Activated gamma-delta T cell (primary cell): Measurements from ENCODE around the gene TXNRD1.
"Not testable (repeated sequence)": the region's sequence is repeated elsewhere in the genome, so short reads cannot be mapped to it uniquely, and the experiment has no call there.

ENCODE experiments used
- DNase-seq: peaks from one replicate; lab custom pipeline; 2025; lab: John Stamatoyannopoulos, UW

The TXNRD1 gene

DNA sequence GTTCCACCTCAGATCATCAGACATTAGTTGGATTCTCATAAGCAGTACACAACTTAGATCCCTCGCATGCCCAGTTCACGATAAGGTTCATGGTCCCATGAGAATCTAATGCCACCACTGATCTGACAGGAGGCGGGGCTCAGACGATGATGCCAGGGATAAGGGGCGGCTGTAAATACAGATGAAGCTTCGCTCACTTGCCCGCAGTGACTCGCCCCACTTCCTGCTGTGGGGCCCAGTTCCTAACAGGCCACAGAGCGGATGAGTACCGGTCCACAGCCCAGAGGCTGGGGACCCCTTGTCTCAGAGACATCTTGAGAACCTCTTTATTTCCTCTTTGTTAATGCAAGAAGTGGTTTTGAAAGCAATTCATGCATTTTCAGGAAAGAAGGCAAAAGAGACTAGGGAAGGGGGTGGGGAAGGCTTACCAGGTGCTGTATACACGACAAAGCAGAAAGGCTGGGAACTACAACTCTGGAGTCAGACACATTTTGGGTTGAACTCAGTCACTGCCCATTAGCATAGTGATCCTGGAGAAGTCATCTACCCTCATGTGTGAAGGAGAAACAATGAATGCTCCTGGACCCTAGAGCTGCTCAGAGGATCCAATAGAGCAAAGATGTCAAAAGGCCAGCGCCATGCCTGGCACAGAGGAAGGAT lies 156.6 kb downstream of the TXNRD1 start:
- no peak for DNase-seq

- no peak for DNase-seq
Measured at GRCh38 chr12:104372721-104373335, 157.2 kb downstream of the TXNRD1 start.

DNA sequence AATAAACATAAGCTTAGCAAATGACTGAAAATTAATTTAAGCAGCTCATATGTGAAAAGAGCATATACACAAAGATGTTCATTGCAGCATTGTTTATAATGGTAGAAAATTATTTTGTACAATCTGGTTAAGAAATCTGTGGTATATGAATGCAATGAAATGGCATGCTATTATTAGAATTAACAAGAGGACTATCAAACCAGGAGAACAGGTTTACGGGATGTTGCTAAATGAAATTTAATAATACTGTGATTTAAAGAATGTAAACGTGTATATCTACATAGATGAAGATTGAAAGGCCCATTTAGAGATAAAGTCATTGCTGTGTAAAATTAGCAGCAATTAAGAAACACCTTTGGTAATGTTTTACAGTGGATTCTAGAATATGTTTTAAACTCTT lies 158.5 kb downstream of the TXNRD1 start:
- DNase-seq, result no peak

DNA sequence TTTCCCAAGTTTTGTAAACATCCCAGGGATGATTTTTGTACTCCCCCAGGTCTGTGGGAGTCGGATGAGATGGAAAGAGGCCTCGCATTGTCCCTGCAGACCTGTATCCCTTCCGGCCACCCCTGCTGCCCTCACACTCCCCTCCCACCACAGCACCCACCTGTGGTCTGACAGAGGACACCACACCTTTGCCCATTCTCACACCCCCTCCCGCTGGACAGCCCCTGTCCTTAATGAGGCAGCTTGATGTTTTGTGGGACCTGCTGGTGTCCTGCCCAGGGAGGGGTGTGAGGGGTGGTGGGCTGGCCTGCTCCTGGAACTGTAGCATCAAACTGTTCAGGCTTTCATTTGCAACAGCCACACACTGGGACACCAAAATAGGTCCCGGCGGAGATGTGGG lies 159.2 kb downstream of the TXNRD1 start:
- no peak for DNase-seq

- DNase-seq, result no peak
Measured at GRCh38 chr12:104375775-104376174, 160.2 kb downstream of the TXNRD1 start.

DNA sequence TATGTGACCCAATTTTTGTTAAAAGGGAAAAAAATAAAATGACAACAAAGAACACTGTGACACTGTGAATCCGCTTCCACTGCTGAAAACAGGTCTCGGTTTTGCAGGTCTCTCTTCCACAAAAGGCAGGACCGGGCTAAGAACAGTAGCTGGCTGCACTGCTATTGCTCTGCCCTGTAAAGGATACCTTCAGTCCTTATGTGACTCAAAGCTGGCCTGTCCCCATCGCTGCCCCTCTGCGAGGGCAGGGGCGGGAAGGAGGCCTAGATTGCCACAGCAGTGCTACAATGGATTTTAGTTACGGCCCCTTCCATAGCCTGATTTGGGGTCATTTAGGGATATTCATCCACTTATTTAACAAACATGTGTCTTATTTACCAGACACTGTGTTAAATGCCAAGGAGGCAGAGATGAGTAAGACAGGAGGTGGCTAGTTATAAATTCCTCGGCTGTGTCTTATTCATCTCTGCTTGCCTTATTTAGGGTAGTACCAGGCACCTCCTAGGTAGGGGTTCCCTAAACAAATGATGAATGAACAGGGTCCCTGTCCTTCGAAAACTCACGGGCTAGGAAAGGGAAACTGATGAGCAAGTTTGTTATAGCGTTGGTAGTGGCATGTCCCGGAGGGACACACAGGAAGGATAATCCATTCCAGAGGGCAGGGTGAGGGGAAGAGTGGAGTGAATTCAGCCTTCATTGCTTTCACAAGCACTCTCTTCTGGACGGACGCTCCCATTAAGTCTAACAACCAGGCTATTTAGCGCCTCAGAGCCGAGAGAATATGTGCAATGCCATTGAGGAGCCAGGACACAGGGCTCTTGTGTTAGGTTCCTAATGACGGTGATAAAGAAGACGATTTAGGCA lies 161.3 kb downstream of the TXNRD1 start:
- DNase-seq, result no peak

DNA sequence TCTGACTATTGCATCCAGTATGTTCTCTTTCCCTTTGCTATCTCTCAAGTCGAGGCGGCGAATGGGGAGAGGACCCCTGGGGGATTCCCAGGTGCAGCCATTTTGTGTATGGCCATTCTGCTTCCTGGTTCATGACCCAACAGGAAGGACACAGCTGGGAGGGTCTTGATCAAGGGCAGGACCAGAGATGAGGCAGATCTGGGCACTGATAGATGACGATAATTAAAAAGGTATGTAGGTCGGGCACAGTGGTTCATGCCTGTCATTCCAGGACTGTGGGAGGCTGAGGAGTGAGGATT lies 161.9 kb downstream of the TXNRD1 start:
- DNase-seq, result no peak

GRCh38 chr12:104378427-104378826 lies 162.8 kb downstream of the TXNRD1 start:
- no peak for DNase-seq

- DNase-seq, result no peak
Measured at GRCh38 chr12:104381341-104381730, 165.8 kb downstream of the TXNRD1 start.

DNA sequence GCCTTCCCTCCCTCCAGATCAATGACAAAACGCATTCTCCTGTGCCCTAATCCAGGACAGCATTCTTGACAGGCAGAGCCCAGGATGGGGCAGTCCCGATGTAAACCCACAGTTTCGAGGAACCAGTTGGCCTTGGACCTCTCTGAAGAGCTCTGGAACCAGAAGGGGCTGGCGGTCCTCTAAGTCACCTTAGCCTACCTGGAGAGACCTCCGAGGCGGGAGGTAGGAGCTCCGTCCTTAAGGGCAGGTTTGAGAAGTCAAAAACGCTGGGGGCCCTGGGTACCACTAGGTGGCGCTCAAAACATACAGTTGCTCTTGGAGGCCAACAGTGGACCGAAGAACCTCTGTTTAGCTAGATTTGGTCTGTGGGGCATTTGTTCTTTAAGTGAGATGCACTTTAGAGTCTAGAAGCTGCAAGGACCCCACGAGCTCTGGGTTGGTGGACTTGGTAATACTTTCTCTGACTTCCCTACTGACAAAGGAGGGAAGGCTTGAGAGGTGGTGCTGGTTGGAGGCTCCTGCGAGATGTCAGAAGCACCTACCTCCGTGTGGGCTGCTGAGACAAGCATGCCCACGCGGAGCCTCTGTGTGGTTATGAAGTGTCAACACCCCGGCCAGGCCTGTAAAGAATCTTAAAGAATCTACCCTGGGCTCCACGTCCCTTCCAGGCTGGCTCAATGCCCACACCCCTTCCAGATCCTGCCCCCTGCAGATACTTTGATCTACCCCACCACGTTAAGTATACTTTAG lies 166.3 kb downstream of the TXNRD1 start:
- no peak for DNase-seq

DNA sequence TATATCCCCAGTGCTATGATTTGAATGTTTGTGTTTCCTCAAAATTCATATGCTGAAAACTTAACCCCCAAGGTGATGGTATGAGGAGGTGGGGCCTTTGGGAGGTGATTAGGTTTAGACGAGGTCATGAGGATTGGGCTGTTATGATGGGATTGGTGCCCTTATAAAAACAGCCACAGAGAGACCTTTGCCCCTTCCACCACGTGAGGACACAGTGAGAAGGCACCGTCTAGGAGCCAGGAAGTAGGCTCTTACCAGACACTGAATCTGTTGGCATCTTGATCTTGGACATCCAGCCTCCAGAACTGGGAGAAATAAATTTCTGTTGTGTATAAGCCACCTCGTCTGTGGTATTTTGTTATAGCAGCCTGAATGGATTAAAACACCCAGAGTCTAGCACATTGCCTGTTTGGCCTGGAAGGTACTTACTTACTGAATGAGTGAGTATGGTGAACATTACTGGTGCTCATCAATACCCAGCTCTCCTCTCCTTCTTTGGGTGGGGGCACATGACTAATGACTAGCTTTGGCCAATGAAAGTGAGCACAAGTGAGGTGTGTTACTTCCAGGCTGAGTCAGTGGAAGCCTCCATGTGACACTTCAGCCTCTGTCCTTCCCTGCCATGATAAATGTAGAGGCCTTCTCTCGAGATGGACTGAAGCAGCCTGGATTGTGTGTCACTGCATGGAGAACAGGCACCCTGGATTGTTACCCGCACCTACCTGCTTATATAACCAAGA lies 168.7 kb downstream of the TXNRD1 start:
- DNase-seq, result no peak

- no peak for DNase-seq
Measured at GRCh38 chr12:104385510-104385909, 169.9 kb downstream of the TXNRD1 start.

GRCh38 chr12:104386461-104386860 lies 170.9 kb downstream of the TXNRD1 start:
- DNase-seq, result no peak

DNA sequence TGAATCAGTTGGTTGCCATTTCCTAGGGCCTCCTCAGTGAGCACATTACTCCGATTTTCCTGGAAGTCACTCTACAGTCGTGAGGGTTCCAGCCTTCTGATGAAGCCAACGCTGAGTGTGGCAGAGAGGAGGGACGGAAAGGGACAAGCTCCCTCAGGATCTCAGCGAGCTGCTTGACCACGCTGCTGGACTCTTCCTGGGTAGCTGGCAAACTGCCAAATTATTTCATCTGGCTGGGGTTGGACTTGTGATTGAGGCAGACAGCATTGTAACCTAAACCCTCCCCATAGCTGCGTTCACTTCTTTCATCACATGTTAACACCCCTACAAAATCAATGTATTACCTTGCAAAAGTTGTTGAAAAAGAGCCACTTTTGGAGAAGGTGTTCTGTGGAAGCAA lies 171.6 kb downstream of the TXNRD1 start:
- no peak for DNase-seq

GRCh38 chr12:104394086-104394485 lies 178.5 kb downstream of the TXNRD1 start:
- DNase-seq, result not testable (repeated sequence)
